OCI-LY1 (cell line): ENCODE measurements around the gene PCSK4.
"Not testable (repeated sequence)": the region's sequence is repeated elsewhere in the genome, so short reads cannot be mapped to it uniquely, and the experiment has no call there.

Source experiments
- H2AFZ ChIP-seq: fragments of 200-600 bp; sonication (generic), shearing (Covaris generic); 2 replicates; pipeline ENCODE4 v1.6.0; 2014; ENCODE audit warnings: antibody characterized with exemption, mild to moderate bottlenecking, low read length
- H3F3A ChIP-seq: fragments of 200-600 bp; sonication (generic), shearing (Covaris generic); 2 replicates; pipeline ENCODE4 v1.6.0; 2014; ENCODE audit warnings: mild to moderate bottlenecking, antibody characterized with exemption, low read length, moderate library complexity; ENCODE audit not compliant: insufficient read depth
- H3K27ac ChIP-seq: fragments of 200-600 bp; sonication (generic); 2 replicates; pipeline ENCODE4 v1.5.1; 2014; ENCODE audit warnings: low read length, mixed run types, mild to moderate bottlenecking, low read depth; ENCODE audit not compliant: poor library complexity, severe bottlenecking
- H3K27me3 ChIP-seq: fragments of 200-600 bp; sonication (generic); 2 replicates; pipeline ENCODE4 v1.6.0; 2014; ENCODE audit warnings: antibody characterized with exemption, mild to moderate bottlenecking, low read length, moderate library complexity; ENCODE audit not compliant: insufficient read depth
- H3K36me3 ChIP-seq: fragments of 200-600 bp; sonication (generic); 2 replicates; pipeline ENCODE4 v1.6.1; 2014; ENCODE audit warnings: mild to moderate bottlenecking, antibody characterized with exemption, low read length, moderate library complexity, mixed read lengths; ENCODE audit not compliant: insufficient read depth
- H3K4me1 ChIP-seq: fragments of 200-600 bp; sonication (generic); 2 replicates; pipeline ENCODE4 v1.5.1; 2014; ENCODE audit warnings: mild to moderate bottlenecking, low read length, moderate library complexity; ENCODE audit not compliant: insufficient read depth, severe bottlenecking
- H3K4me2 ChIP-seq: fragments of 200-600 bp; sonication (generic), shearing (Covaris generic); 2 replicates; pipeline ENCODE4 v1.6.1; 2014; ENCODE audit warnings: low read length
- H3K4me3 ChIP-seq: fragments of 200-600 bp; sonication (generic); 2 replicates; pipeline ENCODE4 v1.5.1; 2014; ENCODE audit warnings: low read length, low read depth, mild to moderate bottlenecking, mixed read lengths; ENCODE audit not compliant: poor library complexity, severe bottlenecking
- H3K79me2 ChIP-seq: fragments of 200-600 bp; shearing (Covaris generic); 2 replicates; pipeline ENCODE4 v1.6.1; 2016; ENCODE audit warnings: mixed run types, low read length, mixed read lengths; ENCODE audit not compliant: insufficient read depth
- H3K9ac ChIP-seq: fragments of 200-600 bp; sonication (generic), shearing (Covaris generic); 2 replicates; pipeline ENCODE4 v1.6.1; 2014; ENCODE audit warnings: mild to moderate bottlenecking, low read length, mixed read lengths
- H3K9me2 ChIP-seq: fragments of 200-600 bp; sonication (generic), shearing (Covaris generic); 2 replicates; pipeline ENCODE4 v1.6.1; 2014; ENCODE audit warnings: low read depth, mild to moderate bottlenecking, low read length, mixed read lengths
- H3K9me3 ChIP-seq: fragments of 200-600 bp; shearing (Covaris generic); 2 replicates; pipeline ENCODE4 v1.6.1; 2014; ENCODE audit warnings: low read length, mixed read lengths
- H4K20me1 ChIP-seq: fragments of 200-600 bp; sonication (generic), shearing (Covaris generic); 2 replicates; pipeline ENCODE4 v1.6.0; 2016; ENCODE audit warnings: mild to moderate bottlenecking, low read length; ENCODE audit not compliant: insufficient read depth
- EZH2 ChIP-seq: fragments of 200-600 bp; sonication (generic), shearing (Covaris generic); IDR thresholded peaks from 2 replicates; pipeline ENCODE4 v1.8.0; 2017; ENCODE audit warnings: borderline replicate concordance, mixed run types, mild to moderate bottlenecking, antibody characterized with exemption, low read length, moderate library complexity, mixed read lengths
- TF ChIP-seq, protein P1 (sequence below): fragments of 200-600 bp; sonication (generic), shearing (Covaris generic); IDR thresholded peaks from 2 replicates; pipeline ENCODE4 v1.5.1; 2017; ENCODE audit warnings: mild to moderate bottlenecking, antibody characterized with exemption, low read length, moderate library complexity, mixed read lengths

PCSK4 gene

DNA sequence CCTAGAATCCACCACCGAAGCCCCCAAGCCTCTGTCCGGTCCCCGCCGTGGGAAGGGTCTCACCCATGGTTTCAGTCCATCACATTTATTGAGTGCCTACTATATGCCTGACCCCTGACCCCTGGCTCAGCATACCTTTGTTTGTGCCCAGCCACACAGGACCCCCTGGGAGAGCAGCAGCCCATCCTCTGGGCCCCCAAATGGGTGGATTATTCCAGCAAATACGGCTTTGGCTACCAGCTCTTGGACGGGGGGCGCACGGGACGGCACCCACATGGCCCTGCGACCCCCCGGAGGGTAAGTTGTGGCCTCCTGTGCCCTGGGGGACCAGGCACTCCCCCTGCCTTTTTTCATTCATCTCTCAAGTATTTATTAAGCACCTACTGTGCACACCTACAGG is 41.4 kb upstream of the PCSK4 start:
- no peak overlapping the region for H3K4me3 ChIP-seq
- no peaks in the 10 kb centered on the region; the same call in 1 of the 2 replicates for H3K36me3 ChIP-seq
- peaks cover 20% of the 10 kb centered on the region for H3K27me3 ChIP-seq
- no peaks in the 10 kb centered on the region for H3K4me1 ChIP-seq
- no peaks in the 10 kb centered on the region for H3K9me3 ChIP-seq
- no peak overlapping the region for H3K9ac ChIP-seq
- no peaks in the 10 kb centered on the region for H3F3A ChIP-seq
- TF ChIP-seq, protein P1, sequence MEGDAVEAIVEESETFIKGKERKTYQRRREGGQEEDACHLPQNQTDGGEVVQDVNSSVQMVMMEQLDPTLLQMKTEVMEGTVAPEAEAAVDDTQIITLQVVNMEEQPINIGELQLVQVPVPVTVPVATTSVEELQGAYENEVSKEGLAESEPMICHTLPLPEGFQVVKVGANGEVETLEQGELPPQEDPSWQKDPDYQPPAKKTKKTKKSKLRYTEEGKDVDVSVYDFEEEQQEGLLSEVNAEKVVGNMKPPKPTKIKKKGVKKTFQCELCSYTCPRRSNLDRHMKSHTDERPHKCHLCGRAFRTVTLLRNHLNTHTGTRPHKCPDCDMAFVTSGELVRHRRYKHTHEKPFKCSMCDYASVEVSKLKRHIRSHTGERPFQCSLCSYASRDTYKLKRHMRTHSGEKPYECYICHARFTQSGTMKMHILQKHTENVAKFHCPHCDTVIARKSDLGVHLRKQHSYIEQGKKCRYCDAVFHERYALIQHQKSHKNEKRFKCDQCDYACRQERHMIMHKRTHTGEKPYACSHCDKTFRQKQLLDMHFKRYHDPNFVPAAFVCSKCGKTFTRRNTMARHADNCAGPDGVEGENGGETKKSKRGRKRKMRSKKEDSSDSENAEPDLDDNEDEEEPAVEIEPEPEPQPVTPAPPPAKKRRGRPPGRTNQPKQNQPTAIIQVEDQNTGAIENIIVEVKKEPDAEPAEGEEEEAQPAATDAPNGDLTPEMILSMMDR = no peak
- no peak for TF ChIP-seq EZH2
- no peak overlapping the region for H3K4me2 ChIP-seq
- H2AFZ ChIP-seq = no peak overlapping the region
- no peaks in the 10 kb centered on the region for H4K20me1 ChIP-seq
- H3K27ac ChIP-seq = no peak overlapping the region
- H3K79me2 ChIP-seq = no peaks in the 10 kb centered on the region
- no peaks in the 10 kb centered on the region for H3K9me2 ChIP-seq

DNA sequence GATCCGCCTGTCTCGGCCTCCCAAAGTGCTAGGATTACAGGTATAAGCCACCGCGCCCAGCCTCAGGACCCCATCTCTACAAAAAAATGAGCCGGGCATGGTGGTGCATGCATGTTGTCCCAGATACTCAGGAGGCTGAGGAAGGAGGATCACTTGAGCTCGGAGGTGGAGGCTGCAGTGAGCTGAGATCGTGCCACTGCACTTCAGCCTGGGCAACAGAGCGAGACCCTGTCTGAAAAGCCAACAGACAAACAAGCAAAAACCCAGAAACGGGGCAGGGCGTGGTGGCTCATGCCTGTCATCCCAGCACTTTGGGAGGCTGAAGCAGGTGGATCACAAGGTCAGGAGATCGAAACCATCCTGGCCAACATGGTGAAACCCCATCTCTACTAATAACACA is 40.7 kb upstream of the PCSK4 start:
- not testable (repeated sequence) for H3K9me3 ChIP-seq, H4K20me1 ChIP-seq, H2AFZ ChIP-seq, H3K36me3 ChIP-seq, H3K4me3 ChIP-seq, H3K9ac ChIP-seq, H3K4me2 ChIP-seq, H3F3A ChIP-seq, H3K9me2 ChIP-seq, H3K79me2 ChIP-seq, H3K27ac ChIP-seq, H3K4me1 ChIP-seq
- peaks cover 20% of the 10 kb centered on the region for H3K27me3 ChIP-seq

GRCh38 chr19:1529430-1529816 is 39.3 kb upstream of the PCSK4 start:
- peaks cover 11% of the 10 kb centered on the region; the same call in 1 of the 2 replicates for H3K27me3 ChIP-seq
- H3K4me1 ChIP-seq = no peaks in the 10 kb centered on the region
- H3K36me3 ChIP-seq = no peaks in the 10 kb centered on the region
- no peaks in the 10 kb centered on the region for H3K9me2 ChIP-seq
- no peaks in the 10 kb centered on the region for H4K20me1 ChIP-seq
- H3F3A ChIP-seq = no peaks in the 10 kb centered on the region
- no peak overlapping the region for H3K4me3 ChIP-seq
- H3K27ac ChIP-seq = no peak overlapping the region
- TF ChIP-seq EZH2 = no peak
- TF ChIP-seq, protein P1 = no peak
- no peak overlapping the region for H2AFZ ChIP-seq
- H3K79me2 ChIP-seq = no peaks in the 10 kb centered on the region
- H3K9ac ChIP-seq = no peak overlapping the region
- no peak overlapping the region for H3K4me2 ChIP-seq
- no peaks in the 10 kb centered on the region for H3K9me3 ChIP-seq

DNA sequence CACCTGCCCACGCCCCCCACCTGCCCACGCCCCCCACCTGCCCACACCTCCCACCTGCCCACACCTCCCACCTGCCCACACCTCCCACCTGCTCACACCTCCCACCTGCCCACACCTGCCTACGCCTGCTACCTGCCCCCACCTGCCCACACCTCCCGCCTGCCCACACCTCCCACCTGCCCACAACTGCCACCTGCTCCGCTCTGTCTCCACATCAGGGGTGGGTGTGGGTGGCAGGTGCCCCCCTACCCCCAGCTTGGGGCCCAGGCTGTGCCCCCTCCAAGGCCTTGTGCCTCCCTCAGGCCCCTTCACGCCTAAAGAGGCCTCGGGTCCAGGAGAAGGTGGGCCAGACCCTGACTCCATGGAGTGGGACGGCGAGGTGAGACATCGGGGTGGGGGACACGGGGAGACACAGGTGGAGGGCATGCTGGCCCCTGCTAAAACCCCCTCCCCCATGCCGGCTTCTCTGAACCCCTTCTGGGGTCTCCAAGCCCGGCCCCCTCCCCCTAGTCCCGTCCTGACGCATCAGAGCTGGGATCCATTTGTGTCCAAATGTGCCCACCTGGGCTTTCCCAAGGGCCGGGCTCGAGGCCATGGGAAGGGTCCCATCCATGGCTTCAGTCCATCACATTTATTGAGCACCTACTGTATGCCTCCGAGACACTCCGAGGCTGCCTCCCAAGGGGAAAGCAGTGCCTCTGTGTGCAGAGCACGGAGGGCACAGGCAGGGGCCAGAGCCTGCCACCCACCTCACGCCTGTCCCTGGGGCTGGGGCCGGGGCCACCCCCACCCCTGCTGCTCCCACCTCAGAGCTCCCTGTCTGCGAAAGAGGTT is 38.7 kb upstream of the PCSK4 start:
- Histone ChIP-seq H3K36me3 (no peaks in the 10 kb centered on the region), H3K4me3 (no peak overlapping the region), H3K9me3 (no peaks in the 10 kb centered on the region), H3F3A (no peaks in the 10 kb centered on the region), H3K9me2 (no peaks in the 10 kb centered on the region), H3K79me2 (no peaks in the 10 kb centered on the region), H4K20me1 (no peaks in the 10 kb centered on the region), H3K27me3 (peaks cover 11% of the 10 kb centered on the region; the same call in 1 of the 2 replicates), H3K27ac (no peak overlapping the region), H3K4me1 (no peaks in the 10 kb centered on the region), H2AFZ (no peak overlapping the region), H3K9ac (no peak overlapping the region), H3K4me2 (no peak overlapping the region)
- TF ChIP-seq, protein P1 = no peak
